HepG2 (cell line): Measurements from ENCODE around the gene NARS2. TPM values are rescaled to one million over a fixed set of nuclear protein-coding genes. Genes with fewer than 3 reads are reported as not detected.

Experiments
- ATAC-seq: fragments of 200-7000 bp; cut with Tn5 transposase; 3 replicates; pipeline ENCODE4 v1.9.1; 2020; ENCODE audit warnings: mild to moderate bottlenecking, moderate library complexity
- BruUV-seq: library from RNA; stranded (reverse); fragments of 400-500 nt; replicated peaks from 2 replicates; lab custom pipeline; 2021; lab: Mats Ljungman, UMichigan
- CTCF ChIA-PET: fragments of 300-600 bp; formaldehyde crosslinking; extraction: SDS; loops from one replicate; lab custom pipeline; 2021; ENCODE audit warnings: low total read pairs, inconsistent platforms, low intra/inter-chr PET ratio; lab: Yijun Ruan, JAX
- POLR2A ChIA-PET: fragments of 350-600 bp; sonication (Branson Sonifier 250); formaldehyde crosslinking; loops from one replicate; lab custom pipeline; 2020; ENCODE audit warnings: antibody characterized with exemption, inconsistent platforms; lab: Yijun Ruan, JAX
- DNase-seq: peaks from one replicate; pipeline ENCODE4 v3.0.0-alpha.2; 2015; ENCODE audit warnings: low spot score
- FAIRE-seq: peaks from 3 replicates; lab custom pipeline; 2011; peaks lifted over from hg19 to GRCh38; lab: Jason Lieb, UNC
- H2AFZ ChIP-seq: one replicate; pipeline ENCODE4 v1.6.1; 2011; ENCODE audit warnings: low read length, inconsistent platforms
- H3K27ac ChIP-seq: fragments of 300-600 bp; 3 replicates; pipeline ENCODE4 v1.8.0; 2011; ENCODE audit warnings: mixed run types, mild to moderate bottlenecking, mixed read lengths, low read length, inconsistent platforms; ENCODE audit not compliant: insufficient read depth; ENCODE audit errors: extremely low read length
- H3K27me3 ChIP-seq, 2 experiments: fragments of 200-600 bp in 1 of 2; 2 replicates in 1 of 2; 3 replicates in 1 of 2; pipeline versions ENCODE4 v1.6.0 to v1.8.0; 2011; ENCODE audit warnings: low read length in 2 of 2, mild to moderate bottlenecking in 2 of 2, moderate library complexity in 2 of 2, inconsistent platforms in 1 of 2; ENCODE audit not compliant: insufficient read depth in 2 of 2, control insufficient read depth in 1 of 2
- H3K36me3 ChIP-seq, 2 experiments: fragments of 200-600 bp in 1 of 2; replicated peaks in 1 of 2; 2 replicates in 1 of 2; 3 replicates in 1 of 2; pipeline versions ENCODE4 v1.5.1 to v1.8.0; 2011; ENCODE audit warnings: low read length in 2 of 2, inconsistent platforms in 1 of 2; ENCODE audit not compliant: insufficient read depth in 2 of 2, control insufficient read depth in 1 of 2
- H3K4me1 ChIP-seq: 2 replicates; pipeline ENCODE4 v1.5.1; 2012; ENCODE audit warnings: low read length, inconsistent platforms; ENCODE audit not compliant: insufficient read depth
- H3K4me2 ChIP-seq: 2 replicates; pipeline ENCODE4 v1.6.0; 2011; ENCODE audit warnings: low read depth, low read length, inconsistent platforms
- H3K4me3 ChIP-seq, 3 experiments: fragments of 200-600 bp in 1 of 3; sonication (generic), shearing (Covaris generic) in 1 of 3; replicated peaks in 1 of 3; 2 replicates each; pipeline ENCODE4 v1.5.1; 2011 to 2016; ENCODE audit warnings: low read length in 3 of 3, inconsistent platforms in 2 of 3, low read depth in 2 of 3, mild to moderate bottlenecking in 2 of 3, control low read depth in 1 of 3, mixed read lengths in 1 of 3; ENCODE audit not compliant: insufficient read depth in 1 of 3
- H3K79me2 ChIP-seq: one replicate; pipeline ENCODE4 v1.6.1; 2011; ENCODE audit warnings: low read length, inconsistent platforms; ENCODE audit not compliant: insufficient read depth
- H3K9ac ChIP-seq: 2 replicates; pipeline ENCODE4 v1.6.0; 2011; ENCODE audit warnings: mild to moderate bottlenecking, low read depth, low read length, inconsistent platforms; ENCODE audit not compliant: insufficient read depth
- H3K9me3 ChIP-seq: 2 replicates; pipeline ENCODE4 v1.5.1; 2012; ENCODE audit warnings: mild to moderate bottlenecking, low read length
- H4K20me1 ChIP-seq: 2 replicates; pipeline ENCODE4 v1.6.0; 2011; ENCODE audit warnings: inconsistent platforms, mild to moderate bottlenecking, low read length, moderate library complexity; ENCODE audit not compliant: insufficient read depth
- CREBL2 ChIP-seq: sonication (generic); formaldehyde crosslinking; IDR thresholded peaks from 2 replicates; pipeline ENCODE4 v1.8.1; 2023; ENCODE audit warnings: missing genetic modification reagents, mild to moderate bottlenecking, borderline replicate concordance
- HNF4A ChIP-seq: sonication (generic); formaldehyde crosslinking; IDR thresholded peaks from 2 replicates; pipeline ENCODE4 v1.4.0; 2020; ENCODE audit warnings: missing genetic modification reagents
- NONO ChIP-seq, 2 experiments: fragments of 450-650 bp in 1 of 2; sonication (generic) in 1 of 2; formaldehyde crosslinking in 1 of 2; IDR thresholded peaks in 1 of 2; conservative IDR thresholded peaks in 1 of 2; 2 replicates each; pipeline versions ENCODE4 v1.6.1 to v1.8.0; 2017 to 2022; ENCODE audit warnings: mild to moderate bottlenecking in 1 of 2, missing genetic modification reagents in 1 of 2, moderate library complexity in 1 of 2
- NR0B2 ChIP-seq: sonication (generic); formaldehyde crosslinking; IDR thresholded peaks from 2 replicates; pipeline ENCODE4 v1.4.0; 2020; ENCODE audit warnings: mild to moderate bottlenecking, missing genetic modification reagents
- RCOR2 ChIP-seq: IDR thresholded peaks from 2 replicates; pipeline ENCODE4 v1.6.1; 2016; ENCODE audit warnings: missing biosample characterization, missing genetic modification reagents
- SMAD9 ChIP-seq: sonication (generic); formaldehyde crosslinking; IDR thresholded peaks from 2 replicates; pipeline ENCODE4 v1.5.1; 2020; ENCODE audit warnings: mild to moderate bottlenecking, missing genetic modification reagents
- ZBTB14 ChIP-seq: sonication (generic); formaldehyde crosslinking; IDR thresholded peaks from 2 replicates; pipeline ENCODE4 v1.4.0; 2020; ENCODE audit warnings: missing genetic modification reagents
- ZNF496 ChIP-seq: sonication (generic); formaldehyde crosslinking; IDR thresholded peaks from 2 replicates; pipeline ENCODE4 v1.8.1; 2023; ENCODE audit warnings: mild to moderate bottlenecking, moderate library complexity, missing genetic modification reagents; ENCODE audit not compliant: insufficient replicate concordance
- ZNF629 ChIP-seq: sonication (generic); formaldehyde crosslinking; conservative IDR thresholded peaks from 2 replicates; pipeline ENCODE4 v1.5.0; 2020; ENCODE audit warnings: missing genetic modification reagents
- ZNF773 ChIP-seq: sonication (generic); formaldehyde crosslinking; IDR thresholded peaks from 2 replicates; pipeline ENCODE4 v1.4.0; 2020; ENCODE audit warnings: missing genetic modification reagents, borderline replicate concordance
- ZNF780A ChIP-seq: sonication (generic); formaldehyde crosslinking; IDR thresholded peaks from 2 replicates; pipeline ENCODE4 v1.8.0; 2022; ENCODE audit warnings: mild to moderate bottlenecking, missing genetic modification reagents, moderate library complexity
- WGBS: methylation state at CpG from one replicate; pipeline ENCODE4 v1.1.6; 2017; ENCODE audit warnings: low lambda C conversion rate; 5-methylcytosine and 5-hydroxymethylcytosine counted together
- in situ Hi-C: cut with HindIII; loops from 2 replicates; pipeline ENCODE4 v1.10.0; 2017; ENCODE audit warnings: low pct_unique_long_range_greater_than_20kb; ENCODE audit not compliant: extremely low pct_ligation_motif_present
- intact Hi-C: fragments of 100-400 bp; cut with micrococcal nuclease; formaldehyde crosslinking; loops from one replicate; pipeline ENCODE4 v1.10.0; 2022; ENCODE audit not compliant: unreplicated experiment
- polyA plus RNA-seq, 8 experiments: library from polyadenylated mRNA; depleted of rRNA in 3 of 8; stranded (reverse) in 7 of 8; unstranded in 1 of 8; fragments of >200 nt; fragmentation: Illumina TruSeq in 4 of 8; extraction: Trizol in 4 of 8; gene quantifications; 2 replicates each; pipeline versions ENCODE4 v1.2.1 to v1.2.3, GENCODE V29; 2011 to 2016; ENCODE audit warnings: low read depth in 4 of 8, missing spikeins in 1 of 8, mixed read lengths in 1 of 8; ENCODE audit not compliant: insufficient read depth in 1 of 8
- total RNA-seq, 5 experiments: library from RNA; depleted of rRNA; stranded (reverse); fragments of >200 nt; fragmentation: Illumina TruSeq; extraction: Trizol; gene quantifications; 2 replicates each; pipeline ENCODE4 v1.2.3, GENCODE V29; 2016; ENCODE audit warnings: low read depth in 1 of 5
- TF ChIP-seq, protein P1 (sequence below): sonication (generic); formaldehyde crosslinking; IDR thresholded peaks from 2 replicates; pipeline ENCODE4 v1.8.0; 2022; ENCODE audit warnings: missing genetic modification reagents, mild to moderate bottlenecking, moderate library complexity, borderline replicate concordance
- TF ChIP-seq, protein P2 (sequence below): IDR thresholded peaks from 2 replicates; pipeline ENCODE4 v1.6.1; 2016; ENCODE audit warnings: missing biosample characterization, missing genetic modification reagents, low read depth
- TF ChIP-seq, protein P3 (sequence below): sonication (generic); formaldehyde crosslinking; IDR thresholded peaks from 2 replicates; pipeline ENCODE4 v1.8.1; 2023; ENCODE audit warnings: mild to moderate bottlenecking, inconsistent platforms, moderate library complexity, missing genetic modification reagents, borderline replicate concordance
- TF ChIP-seq, protein P4 (sequence below): sonication (generic); formaldehyde crosslinking; IDR thresholded peaks from 2 replicates; pipeline ENCODE4 v1.9.0; 2021; ENCODE audit warnings: missing genetic modification reagents, mild to moderate bottlenecking, borderline replicate concordance

NARS2 gene
- total and polyA plus RNA-seq, 2 of the 13 experiments (the other 11 are each of a cell fraction or from before 2014, with no cell fraction given), result 45.9 to 65.0 TPM

GRCh38 chr11:78594814-78595213, 20.1 kb upstream of the NARS2 start (continued):
- TF ChIP-seq, protein P1, sequence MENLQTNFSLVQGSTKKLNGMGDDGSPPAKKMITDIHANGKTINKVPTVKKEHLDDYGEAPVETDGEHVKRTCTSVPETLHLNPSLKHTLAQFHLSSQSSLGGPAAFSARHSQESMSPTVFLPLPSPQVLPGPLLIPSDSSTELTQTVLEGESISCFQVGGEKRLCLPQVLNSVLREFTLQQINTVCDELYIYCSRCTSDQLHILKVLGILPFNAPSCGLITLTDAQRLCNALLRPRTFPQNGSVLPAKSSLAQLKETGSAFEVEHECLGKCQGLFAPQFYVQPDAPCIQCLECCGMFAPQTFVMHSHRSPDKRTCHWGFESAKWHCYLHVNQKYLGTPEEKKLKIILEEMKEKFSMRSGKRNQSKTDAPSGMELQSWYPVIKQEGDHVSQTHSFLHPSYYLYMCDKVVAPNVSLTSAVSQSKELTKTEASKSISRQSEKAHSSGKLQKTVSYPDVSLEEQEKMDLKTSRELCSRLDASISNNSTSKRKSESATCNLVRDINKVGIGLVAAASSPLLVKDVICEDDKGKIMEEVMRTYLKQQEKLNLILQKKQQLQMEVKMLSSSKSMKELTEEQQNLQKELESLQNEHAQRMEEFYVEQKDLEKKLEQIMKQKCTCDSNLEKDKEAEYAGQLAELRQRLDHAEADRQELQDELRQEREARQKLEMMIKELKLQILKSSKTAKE, result no peak
- TF ChIP-seq ZNF629 (no peak), NR0B2 (CRISPR knock-in tag) (no peak), ZNF496 (no peak)

GRCh38 chr11:78588517-78588916, 13.9 kb upstream of the NARS2 start:
- intact Hi-C loops, result no loop called here
- Histone ChIP-seq H3K36me3 (no peaks in the 10 kb centered on the region), H3K9me3 (peaks cover 11% of the 10 kb centered on the region), H3K4me3 (no peak overlapping the region), H3K79me2 (no peaks in the 10 kb centered on the region), H3K4me1 (peaks cover 5% of the 10 kb centered on the region; the same call in 1 of the 2 replicates), H2AFZ (peak overlapping the region; percentile 92), H3K27me3 (no peaks in the 10 kb centered on the region), H3K9ac (no peak overlapping the region), H4K20me1 (no peaks in the 10 kb centered on the region), H3K4me2 (no peak overlapping the region), H3K27ac (no peak overlapping the region)
- ChIA-PET POLR2A (no interaction called here), CTCF (no interaction called here)
- in situ Hi-C loops, result no loop called here
- ATAC-seq (no peak), FAIRE-seq (no peak), DNase-seq (no peak)
- WGBS, result 30% methylated on average over 3 of the region's 3 CpGs
- no TSS peak for BruUV-seq
- TF ChIP-seq, protein P2, sequence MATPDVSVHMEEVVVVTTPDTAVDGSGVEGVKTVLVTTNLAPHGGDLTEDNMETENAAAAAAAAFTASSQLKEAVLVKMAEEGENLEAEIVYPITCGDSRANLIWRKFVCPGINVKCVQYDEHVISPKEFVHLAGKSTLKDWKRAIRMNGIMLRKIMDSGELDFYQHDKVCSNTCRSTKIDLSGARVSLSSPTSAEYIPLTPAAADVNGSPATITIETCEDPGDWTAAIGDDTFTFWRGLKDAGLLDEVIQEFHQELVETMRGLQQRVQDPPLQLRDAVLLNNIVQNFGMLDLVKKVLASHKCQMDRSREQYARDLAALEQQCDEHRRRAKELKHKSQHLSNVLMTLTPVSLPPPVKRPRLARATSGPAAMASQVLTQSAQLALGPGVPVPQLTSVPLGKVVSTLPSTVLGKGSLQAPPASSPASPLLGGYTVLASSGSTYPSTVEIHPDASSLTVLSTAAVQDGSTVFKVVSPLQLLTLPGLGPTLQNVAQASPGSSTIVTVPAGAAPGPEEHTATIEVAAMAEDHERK (CRISPR knock-in tag), result no peak
- TF ChIP-seq, protein P3, sequence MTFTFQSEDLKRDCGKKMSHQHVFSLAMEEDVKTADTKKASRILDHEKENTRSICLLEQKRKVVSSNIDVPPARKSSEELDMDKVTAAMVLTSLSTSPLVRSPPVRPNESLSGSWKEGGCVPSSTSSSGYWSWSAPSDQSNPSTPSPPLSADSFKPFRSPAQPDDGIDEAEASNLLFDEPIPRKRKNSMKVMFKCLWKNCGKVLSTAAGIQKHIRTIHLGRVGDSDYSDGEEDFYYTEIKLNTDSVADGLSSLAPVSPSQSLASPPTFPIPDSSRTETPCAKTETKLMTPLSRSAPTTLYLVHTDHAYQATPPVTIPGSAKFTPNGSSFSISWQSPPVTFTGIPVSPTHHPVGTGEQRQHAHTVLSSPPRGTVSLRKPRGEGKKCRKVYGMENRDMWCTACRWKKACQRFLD (CRISPR knock-in tag), result no peak
- TF ChIP-seq NONO (IDR thresholded peaks at IDR 0.05) (no peak), NONO (CRISPR knock-in tag; conservative IDR thresholded peaks at IDR 0.05) (no peak), ZNF773 (CRISPR knock-in tag) (no peak), RCOR2 (no peak), ZBTB14 (no peak), CREBL2 (CRISPR knock-in tag) (no peak), HNF4A (no peak), ZNF780A (CRISPR knock-in tag) (no peak), SMAD9 (CRISPR knock-in tag) (no peak)
- TF ChIP-seq, protein P4, sequence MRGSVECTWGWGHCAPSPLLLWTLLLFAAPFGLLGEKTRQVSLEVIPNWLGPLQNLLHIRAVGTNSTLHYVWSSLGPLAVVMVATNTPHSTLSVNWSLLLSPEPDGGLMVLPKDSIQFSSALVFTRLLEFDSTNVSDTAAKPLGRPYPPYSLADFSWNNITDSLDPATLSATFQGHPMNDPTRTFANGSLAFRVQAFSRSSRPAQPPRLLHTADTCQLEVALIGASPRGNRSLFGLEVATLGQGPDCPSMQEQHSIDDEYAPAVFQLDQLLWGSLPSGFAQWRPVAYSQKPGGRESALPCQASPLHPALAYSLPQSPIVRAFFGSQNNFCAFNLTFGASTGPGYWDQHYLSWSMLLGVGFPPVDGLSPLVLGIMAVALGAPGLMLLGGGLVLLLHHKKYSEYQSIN (CRISPR knock-in tag), result no peak
